ENCODE data around the gene TMEM139.
"Not testable (repeated sequence)": the region's sequence is repeated elsewhere in the genome, so short reads cannot be mapped to it uniquely, and the experiment has no call there.

TMEM139 gene

GRCh38 chr7:143258831-143259230 lies 25.9 kb upstream of the TMEM139 start:
- Histone ChIP-seq H3K9me3 (ENCODE audit: control insufficient read depth in 2 of 2, low read length in 2 of 2) (peaks cover 0 to 2% of the 10 kb centered on the region in 2 donors), H3K9ac (ENCODE audit: low read length in 2 of 2) (peak overlapping the region in 1 of 2 donors; percentile 6), H3K36me3 (ENCODE audit: control insufficient read depth in 2 of 2, insufficient read depth in 2 of 2, low read length in 2 of 2) (no peaks in the 10 kb centered on the region), H3K27ac (ENCODE audit: low read length) (no peak overlapping the region), H3K4me1 (ENCODE audit: control insufficient read depth, insufficient read depth, low read length) (peaks cover 3% of the 10 kb centered on the region), H3K27me3 (ENCODE audit: control insufficient read depth in 1 of 2, insufficient read depth in 2 of 2, low read length in 2 of 2) (no peaks in the 10 kb centered on the region), H3K4me3 (ENCODE audit: low read length in 2 of 2) (no peak overlapping the region)

DNA sequence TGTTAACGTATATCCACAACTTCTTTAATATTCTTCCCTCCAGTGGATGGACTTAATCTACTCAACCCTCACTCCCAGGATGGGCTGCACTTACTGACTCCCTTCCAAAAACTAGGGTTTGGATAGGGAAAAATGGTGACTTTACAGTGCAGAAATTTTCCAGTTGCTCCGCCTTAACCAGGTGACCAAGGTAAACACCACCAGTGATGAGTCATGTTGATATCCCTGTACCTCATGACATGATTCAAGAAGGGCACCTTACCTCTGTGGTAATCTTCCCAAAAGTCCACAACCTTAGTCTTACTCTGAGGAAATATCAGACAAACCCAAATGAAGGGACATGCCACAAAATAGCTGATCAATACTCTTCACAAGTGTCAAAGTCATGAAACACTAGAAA lies 25.0 kb upstream of the TMEM139 start:
- Histone ChIP-seq H3K4me1 (ENCODE audit: control insufficient read depth, insufficient read depth, low read length) (peaks cover 10% of the 10 kb centered on the region), H3K9me3 (ENCODE audit: control insufficient read depth in 2 of 2, low read length in 2 of 2) (no peaks in the 10 kb centered on the region), H3K27me3 (ENCODE audit: control insufficient read depth in 1 of 2, insufficient read depth in 2 of 2, low read length in 2 of 2) (no peaks in the 10 kb centered on the region), H3K4me3 (ENCODE audit: low read length in 2 of 2) (no peak overlapping the region), H3K27ac (ENCODE audit: low read length) (no peak overlapping the region), H3K9ac (ENCODE audit: low read length in 2 of 2) (no peak overlapping the region), H3K36me3 (ENCODE audit: control insufficient read depth in 2 of 2, insufficient read depth in 2 of 2, low read length in 2 of 2) (no peaks in the 10 kb centered on the region)

DNA sequence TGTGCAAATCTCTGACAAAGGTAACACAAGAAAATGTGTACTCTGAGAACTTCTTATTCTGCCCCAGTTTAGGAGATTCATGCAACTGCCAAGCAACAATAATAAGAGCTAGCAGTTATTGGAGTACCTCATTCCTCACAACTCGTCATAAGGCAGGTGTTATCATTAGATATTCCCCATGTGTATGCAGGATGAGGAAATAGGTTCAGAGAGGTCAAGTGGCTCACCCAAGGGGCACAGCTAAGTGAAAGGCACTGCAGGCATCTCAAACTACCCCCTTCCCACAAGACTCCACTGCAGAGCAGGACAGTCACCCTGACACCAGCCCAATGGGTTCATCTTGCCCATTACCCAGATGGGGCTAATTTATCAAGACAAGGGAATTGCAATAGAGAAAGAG lies 22.9 kb upstream of the TMEM139 start:
- peaks cover under 1 to 4% of the 10 kb centered on the region in 2 donors for H3K36me3 ChIP-seq (ENCODE audit: control insufficient read depth in 2 of 2, insufficient read depth in 2 of 2, low read length in 2 of 2)
- no peak overlapping the region for H3K27ac ChIP-seq (ENCODE audit: low read length)
- H3K27me3 ChIP-seq (ENCODE audit: control insufficient read depth in 1 of 2, insufficient read depth in 2 of 2, low read length in 2 of 2), result no peaks in the 10 kb centered on the region
- peaks cover 14% of the 10 kb centered on the region for H3K4me1 ChIP-seq (ENCODE audit: control insufficient read depth, insufficient read depth, low read length)
- no peak overlapping the region for H3K9ac ChIP-seq (ENCODE audit: low read length in 2 of 2)
- no peak overlapping the region for H3K4me3 ChIP-seq (ENCODE audit: low read length in 2 of 2)
- no peaks in the 10 kb centered on the region for H3K9me3 ChIP-seq (ENCODE audit: control insufficient read depth in 2 of 2, low read length in 2 of 2)

DNA sequence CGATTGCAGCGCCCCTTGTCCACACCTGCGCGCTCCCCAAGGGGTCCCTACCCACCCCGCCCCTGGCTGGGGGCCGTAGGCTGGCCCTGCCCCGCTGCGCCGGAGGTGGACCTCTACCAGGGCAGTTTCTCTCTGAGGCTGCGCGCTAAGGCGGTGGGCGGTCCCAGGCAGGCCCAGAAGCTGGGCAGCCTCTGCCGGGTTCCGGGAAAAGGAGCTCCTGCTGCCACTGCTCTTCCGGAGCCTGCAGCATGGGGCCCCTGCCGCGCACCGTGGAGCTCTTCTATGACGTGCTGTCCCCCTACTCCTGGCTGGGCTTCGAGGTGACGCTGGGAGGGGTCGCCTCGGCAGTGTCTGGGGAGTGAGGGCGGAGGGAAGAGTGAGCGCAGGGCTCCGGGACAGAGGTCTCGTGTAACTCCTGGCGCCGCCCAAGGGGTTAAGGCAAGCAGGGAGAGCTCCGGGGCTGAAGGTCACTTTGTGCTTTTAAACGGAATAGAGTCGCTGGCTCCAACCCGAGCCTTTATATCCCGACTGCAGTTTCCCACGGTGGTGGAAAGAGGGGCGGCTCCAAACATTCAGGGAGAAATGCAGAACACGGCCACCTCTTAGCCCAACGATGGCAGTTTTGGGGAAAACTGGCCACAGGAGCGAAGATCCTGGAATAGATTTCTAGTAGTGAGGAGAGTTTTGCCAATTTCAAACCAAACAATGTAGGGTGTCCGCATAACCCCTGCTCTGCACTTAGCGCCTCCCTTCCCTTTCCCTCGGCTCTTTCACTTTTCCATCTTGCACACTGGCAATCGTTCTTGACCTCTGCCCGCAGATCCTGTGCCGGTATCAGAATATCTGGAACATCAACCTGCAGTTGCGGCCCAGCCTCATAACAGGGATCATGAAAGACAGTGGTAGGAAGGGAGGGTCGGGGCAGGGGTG lies 21.2 kb upstream of the TMEM139 start, which contains the start of gene GSTK1:
GSTK1 (plus strand) TSS at position 176 of the 930 bp plus-strand sequence; CDS start at position 249, 73 bp downstream.
- H3K27me3 ChIP-seq (ENCODE audit: control insufficient read depth in 1 of 2, insufficient read depth in 2 of 2, low read length in 2 of 2), result no peaks in the 10 kb centered on the region

GRCh38 chr7:143264196-143264568 lies 20.6 kb upstream of the TMEM139 start:
- not testable (repeated sequence) for H3K9me3 ChIP-seq (ENCODE audit: control insufficient read depth in 2 of 2, low read length in 2 of 2); H3K27me3 ChIP-seq (ENCODE audit: control insufficient read depth in 1 of 2, insufficient read depth in 2 of 2, low read length in 2 of 2)
- peak overlapping the region; percentile 67 for H3K27ac ChIP-seq (ENCODE audit: low read length)
- H3K36me3 ChIP-seq (ENCODE audit: control insufficient read depth in 2 of 2, insufficient read depth in 2 of 2, low read length in 2 of 2), result peaks cover 21 to 23% of the 10 kb centered on the region in 2 donors
- H3K9ac ChIP-seq (ENCODE audit: low read length in 2 of 2), result peak overlapping the region; percentile 85 to 86
- peak overlapping the region; percentile 94 to 95 for H3K4me3 ChIP-seq (ENCODE audit: low read length in 2 of 2)
- H3K4me1 ChIP-seq (ENCODE audit: control insufficient read depth, insufficient read depth, low read length), result peaks cover 14% of the 10 kb centered on the region

More for the DNA sequence above, 21.2 kb upstream of the TMEM139 start, which contains the start of gene GSTK1:
- peaks cover 14% of the 10 kb centered on the region for H3K4me1 ChIP-seq (ENCODE audit: control insufficient read depth, insufficient read depth, low read length)
- peak within 1 kb of the TSS; percentile 67 for H3K27ac ChIP-seq (ENCODE audit: low read length)
- H3K9ac ChIP-seq (ENCODE audit: low read length in 2 of 2), result peak within 1 kb of the TSS; percentile 85 to 86
- peaks cover 14 to 16% of the 10 kb centered on the region in 2 donors for H3K36me3 ChIP-seq (ENCODE audit: control insufficient read depth in 2 of 2, insufficient read depth in 2 of 2, low read length in 2 of 2)
- peak within 1 kb of the TSS; percentile 94 to 95 for H3K4me3 ChIP-seq (ENCODE audit: low read length in 2 of 2)
- H3K9me3 ChIP-seq (ENCODE audit: control insufficient read depth in 2 of 2, low read length in 2 of 2), result no peaks in the 10 kb centered on the region

- peaks cover 23 to 25% of the 10 kb centered on the region in 2 donors for H3K36me3 ChIP-seq (ENCODE audit: control insufficient read depth in 2 of 2, insufficient read depth in 2 of 2, low read length in 2 of 2)
- peaks cover 14% of the 10 kb centered on the region for H3K4me1 ChIP-seq (ENCODE audit: control insufficient read depth, insufficient read depth, low read length)
- peak overlapping the region in 1 of 2 donors; percentile 95 for H3K4me3 ChIP-seq (ENCODE audit: low read length in 2 of 2)
- H3K27me3 ChIP-seq (ENCODE audit: control insufficient read depth in 1 of 2, insufficient read depth in 2 of 2, low read length in 2 of 2), result no peaks in the 10 kb centered on the region
- no peak overlapping the region for H3K27ac ChIP-seq (ENCODE audit: low read length)
- no peak overlapping the region for H3K9ac ChIP-seq (ENCODE audit: low read length in 2 of 2)
- no peaks in the 10 kb centered on the region for H3K9me3 ChIP-seq (ENCODE audit: control insufficient read depth in 2 of 2, low read length in 2 of 2)
Measured at GRCh38 chr7:143265017-143265693, 19.6 kb upstream of the TMEM139 start.

GRCh38 chr7:143269251-143269650 lies 15.5 kb upstream of the TMEM139 start:
- H3K9me3 ChIP-seq (ENCODE audit: control insufficient read depth in 2 of 2, low read length in 2 of 2), result no peaks in the 10 kb centered on the region
- peaks cover 8% of the 10 kb centered on the region for H3K4me1 ChIP-seq (ENCODE audit: control insufficient read depth, insufficient read depth, low read length)
- H3K27me3 ChIP-seq (ENCODE audit: control insufficient read depth in 1 of 2, insufficient read depth in 2 of 2, low read length in 2 of 2), result no peaks in the 10 kb centered on the region
- no peak overlapping the region for H3K4me3 ChIP-seq (ENCODE audit: low read length in 2 of 2)
- H3K36me3 ChIP-seq (ENCODE audit: control insufficient read depth in 2 of 2, insufficient read depth in 2 of 2, low read length in 2 of 2), result peaks cover 23 to 25% of the 10 kb centered on the region in 2 donors
- no peak overlapping the region for H3K27ac ChIP-seq (ENCODE audit: low read length)
- H3K9ac ChIP-seq (ENCODE audit: low read length in 2 of 2), result no peak overlapping the region

DNA sequence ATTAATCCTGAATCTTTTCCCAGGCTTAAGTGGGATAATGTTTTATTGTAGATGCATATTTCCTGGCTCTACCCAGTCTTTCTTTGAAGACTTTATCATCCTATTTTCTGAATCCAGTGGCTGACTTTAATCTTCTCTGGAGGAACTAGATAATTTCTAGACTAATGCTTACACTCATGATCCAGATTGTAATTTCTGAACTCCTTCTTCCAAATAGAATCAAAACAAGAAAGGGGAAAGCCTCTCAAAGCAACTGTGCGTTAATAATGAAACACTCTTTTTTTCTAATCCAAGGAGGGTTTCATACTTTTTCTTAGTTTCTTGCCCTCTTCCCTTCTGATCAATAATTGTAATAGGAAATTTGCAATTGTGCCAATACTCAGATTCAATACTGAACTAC lies 13.5 kb upstream of the TMEM139 start:
- Histone ChIP-seq H3K4me3 (ENCODE audit: low read length in 2 of 2) (no peak overlapping the region), H3K4me1 (ENCODE audit: control insufficient read depth, insufficient read depth, low read length) (no peaks in the 10 kb centered on the region), H3K9ac (ENCODE audit: low read length in 2 of 2) (no peak overlapping the region), H3K9me3 (ENCODE audit: control insufficient read depth in 2 of 2, low read length in 2 of 2) (no peaks in the 10 kb centered on the region), H3K36me3 (ENCODE audit: control insufficient read depth in 2 of 2, insufficient read depth in 2 of 2, low read length in 2 of 2) (peaks cover 22 to 23% of the 10 kb centered on the region in 2 donors), H3K27ac (ENCODE audit: low read length) (no peak overlapping the region), H3K27me3 (ENCODE audit: control insufficient read depth in 1 of 2, insufficient read depth in 2 of 2, low read length in 2 of 2) (no peaks in the 10 kb centered on the region)

DNA sequence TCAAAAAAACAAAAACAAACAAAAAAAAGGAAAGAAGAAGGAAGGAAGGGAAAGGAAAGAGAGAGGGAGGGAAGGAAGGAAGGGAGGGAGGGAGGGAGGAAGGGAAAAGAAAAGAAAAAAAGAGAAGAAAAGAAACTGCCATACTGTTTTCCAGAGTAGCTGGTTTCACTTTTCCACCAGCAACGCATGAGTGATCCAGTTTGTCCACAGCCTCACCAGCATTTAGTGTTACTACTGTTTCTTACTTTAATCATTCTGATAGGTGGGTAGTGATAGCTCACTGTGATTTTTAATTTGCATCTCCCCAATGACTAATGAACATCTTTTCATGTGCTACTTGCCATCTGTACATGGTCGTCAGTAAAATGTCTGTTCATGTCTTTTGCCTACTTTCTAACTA lies 11.9 kb upstream of the TMEM139 start:
- Histone ChIP-seq H3K36me3 (ENCODE audit: control insufficient read depth in 2 of 2, insufficient read depth in 2 of 2, low read length in 2 of 2) (peaks cover 12 to 13% of the 10 kb centered on the region in 2 donors), H3K9me3 (ENCODE audit: control insufficient read depth in 2 of 2, low read length in 2 of 2) (no peaks in the 10 kb centered on the region), H3K4me3 (ENCODE audit: low read length in 2 of 2) (no peak overlapping the region), H3K4me1 (ENCODE audit: control insufficient read depth, insufficient read depth, low read length) (no peaks in the 10 kb centered on the region), H3K27ac (ENCODE audit: low read length) (no peak overlapping the region), H3K27me3 (ENCODE audit: control insufficient read depth in 1 of 2, insufficient read depth in 2 of 2, low read length in 2 of 2) (no peaks in the 10 kb centered on the region), H3K9ac (ENCODE audit: low read length in 2 of 2) (no peak overlapping the region)

DNA sequence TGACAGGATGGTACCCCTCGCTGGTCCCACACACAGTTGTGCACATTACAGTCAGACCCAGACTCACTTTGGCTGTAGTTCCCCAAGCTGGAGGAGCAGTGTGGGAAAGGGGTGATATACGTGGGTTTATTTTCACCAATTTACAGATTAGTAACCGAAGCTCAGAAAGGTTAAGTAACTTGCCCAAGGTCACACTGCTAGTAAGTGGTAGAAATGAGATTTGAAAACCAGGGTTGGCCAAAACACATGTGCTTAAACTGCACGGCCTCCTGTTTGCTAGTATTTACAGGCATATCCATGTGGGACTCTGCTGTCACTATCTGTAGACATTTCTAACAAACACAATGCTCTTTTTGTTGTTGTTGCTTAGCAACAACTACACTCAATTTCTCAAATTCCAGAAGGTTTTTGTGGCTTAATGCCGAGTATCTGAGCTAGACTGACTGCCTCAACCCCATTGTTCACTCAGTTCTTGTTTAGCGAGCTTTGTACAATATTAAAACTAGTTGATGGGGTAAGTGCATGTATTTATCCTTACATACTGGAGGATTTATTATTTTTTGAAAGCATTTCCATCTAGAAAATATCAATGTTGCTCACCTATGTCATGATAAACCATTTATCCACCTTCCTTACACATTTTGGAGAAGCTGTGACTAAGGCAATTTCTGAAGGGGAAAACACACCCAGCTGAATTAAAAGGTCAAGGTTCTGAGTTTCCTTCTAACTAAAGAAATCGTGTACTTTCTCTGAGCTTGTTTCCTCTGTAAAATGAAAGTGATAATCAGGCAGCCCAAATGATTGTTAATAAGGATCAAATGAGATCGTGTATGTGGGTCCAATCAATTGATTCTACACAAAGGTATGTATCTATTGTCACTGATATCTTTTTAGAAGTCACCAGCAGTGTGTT lies 5.3 kb upstream of the TMEM139 start:
- Histone ChIP-seq H3K9ac (ENCODE audit: low read length in 2 of 2) (peak overlapping the region in 1 of 2 donors; percentile 9), H3K9me3 (ENCODE audit: control insufficient read depth in 2 of 2, low read length in 2 of 2) (no peaks in the 10 kb centered on the region), H3K27me3 (ENCODE audit: control insufficient read depth in 1 of 2, insufficient read depth in 2 of 2, low read length in 2 of 2) (no peaks in the 10 kb centered on the region), H3K4me1 (ENCODE audit: control insufficient read depth, insufficient read depth, low read length) (peaks cover 4% of the 10 kb centered on the region), H3K36me3 (ENCODE audit: control insufficient read depth in 2 of 2, insufficient read depth in 2 of 2, low read length in 2 of 2) (no peaks in the 10 kb centered on the region), H3K27ac (ENCODE audit: low read length) (no peak overlapping the region), H3K4me3 (ENCODE audit: low read length in 2 of 2) (peak overlapping the region in 1 of 2 donors; percentile 8)
